ENCODE results near the gene EIPR1.
"Not testable (repeated sequence)": the region's sequence is repeated elsewhere in the genome, so short reads cannot be mapped to it uniquely, and the experiment has no call there.

The EIPR1 gene

DNA sequence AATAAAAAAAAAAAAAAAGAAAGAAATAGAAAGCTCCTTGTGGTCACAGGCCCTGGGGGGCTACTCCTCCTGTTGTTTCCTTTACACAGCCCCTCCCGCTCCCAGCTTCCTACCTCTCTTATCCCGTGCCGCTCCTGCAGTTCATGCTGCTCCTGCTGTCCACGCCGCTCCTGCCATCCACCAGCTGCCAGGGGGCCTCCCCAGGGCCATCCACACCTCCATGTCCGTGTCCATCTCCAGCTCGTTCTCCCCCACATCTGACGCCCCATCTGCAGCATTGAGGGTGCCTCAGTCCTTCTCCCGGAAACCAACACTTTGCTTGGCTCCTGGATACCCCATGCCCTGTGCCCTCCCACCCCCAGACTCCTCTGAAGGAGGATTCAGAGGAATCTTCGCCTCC, 191.7 kb downstream of the EIPR1 start:
- in situ Hi-C loops (cut with MboI; ENCODE audit: low sequenced_read_pairs, unreplicated experiment) = no loop called here
- TF ChIP-seq, protein P1, sequence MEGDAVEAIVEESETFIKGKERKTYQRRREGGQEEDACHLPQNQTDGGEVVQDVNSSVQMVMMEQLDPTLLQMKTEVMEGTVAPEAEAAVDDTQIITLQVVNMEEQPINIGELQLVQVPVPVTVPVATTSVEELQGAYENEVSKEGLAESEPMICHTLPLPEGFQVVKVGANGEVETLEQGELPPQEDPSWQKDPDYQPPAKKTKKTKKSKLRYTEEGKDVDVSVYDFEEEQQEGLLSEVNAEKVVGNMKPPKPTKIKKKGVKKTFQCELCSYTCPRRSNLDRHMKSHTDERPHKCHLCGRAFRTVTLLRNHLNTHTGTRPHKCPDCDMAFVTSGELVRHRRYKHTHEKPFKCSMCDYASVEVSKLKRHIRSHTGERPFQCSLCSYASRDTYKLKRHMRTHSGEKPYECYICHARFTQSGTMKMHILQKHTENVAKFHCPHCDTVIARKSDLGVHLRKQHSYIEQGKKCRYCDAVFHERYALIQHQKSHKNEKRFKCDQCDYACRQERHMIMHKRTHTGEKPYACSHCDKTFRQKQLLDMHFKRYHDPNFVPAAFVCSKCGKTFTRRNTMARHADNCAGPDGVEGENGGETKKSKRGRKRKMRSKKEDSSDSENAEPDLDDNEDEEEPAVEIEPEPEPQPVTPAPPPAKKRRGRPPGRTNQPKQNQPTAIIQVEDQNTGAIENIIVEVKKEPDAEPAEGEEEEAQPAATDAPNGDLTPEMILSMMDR (IDR thresholded peaks at IDR 0.05; ENCODE audit: borderline replicate concordance, control extremely low read depth, extremely low read depth, insufficient read depth, missing control alignments) = no peak

DNA sequence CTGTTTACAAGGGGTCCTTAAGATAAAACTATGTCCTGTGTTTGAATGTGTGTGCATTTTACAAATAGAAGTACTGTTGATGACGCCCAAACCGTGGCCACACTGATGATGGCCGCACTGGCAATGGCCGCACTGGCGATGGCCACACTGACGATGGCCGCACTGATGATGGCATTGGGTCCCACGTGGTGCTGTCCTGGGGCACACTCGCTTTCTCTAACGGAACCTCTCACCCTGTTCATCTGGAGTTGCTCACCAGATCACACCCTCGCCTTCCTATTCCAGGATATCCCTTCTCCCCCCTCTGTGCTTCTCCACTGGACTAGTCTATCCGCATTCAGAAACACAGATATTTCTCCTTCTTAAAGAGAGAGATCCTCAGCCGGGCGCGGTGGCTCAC, 192.4 kb downstream of the EIPR1 start:
- TF ChIP-seq, protein P1 (IDR thresholded peaks at IDR 0.05; ENCODE audit: borderline replicate concordance, control extremely low read depth, extremely low read depth, insufficient read depth, missing control alignments) = no peak
- in situ Hi-C loops (cut with MboI; ENCODE audit: low sequenced_read_pairs, unreplicated experiment) = no loop called here
- no peak for DNase-seq (ENCODE audit: low spot score)

More for the DNA sequence above, 191.7 kb downstream of the EIPR1 start:
- no peak for DNase-seq (ENCODE audit: low spot score)

DNA sequence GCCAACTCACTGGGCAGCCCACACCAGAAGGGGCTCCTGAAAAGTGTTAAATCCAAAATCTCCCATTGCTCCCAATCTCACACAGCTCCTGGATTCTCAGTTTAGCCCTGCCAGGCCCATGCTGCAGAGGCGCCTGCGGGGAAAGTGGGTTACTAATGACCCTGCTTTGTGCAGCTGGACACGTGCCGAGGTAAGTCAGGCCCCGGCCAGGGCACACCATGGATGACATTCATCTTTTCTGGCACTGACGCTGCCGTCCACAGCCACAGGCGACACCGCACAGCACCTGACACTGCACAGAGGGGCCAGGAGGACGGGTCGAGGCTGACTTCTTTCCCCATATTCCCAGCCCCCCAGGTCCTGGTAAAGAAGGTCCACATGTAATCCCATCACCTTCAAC, 193.5 kb downstream of the EIPR1 start:
- TF ChIP-seq, protein P1 (IDR thresholded peaks at IDR 0.05; ENCODE audit: borderline replicate concordance, control extremely low read depth, extremely low read depth, insufficient read depth, missing control alignments) = no peak
- no peak for DNase-seq (ENCODE audit: low spot score)
- in situ Hi-C loops (cut with MboI; ENCODE audit: low sequenced_read_pairs, unreplicated experiment) = no loop called here

DNA sequence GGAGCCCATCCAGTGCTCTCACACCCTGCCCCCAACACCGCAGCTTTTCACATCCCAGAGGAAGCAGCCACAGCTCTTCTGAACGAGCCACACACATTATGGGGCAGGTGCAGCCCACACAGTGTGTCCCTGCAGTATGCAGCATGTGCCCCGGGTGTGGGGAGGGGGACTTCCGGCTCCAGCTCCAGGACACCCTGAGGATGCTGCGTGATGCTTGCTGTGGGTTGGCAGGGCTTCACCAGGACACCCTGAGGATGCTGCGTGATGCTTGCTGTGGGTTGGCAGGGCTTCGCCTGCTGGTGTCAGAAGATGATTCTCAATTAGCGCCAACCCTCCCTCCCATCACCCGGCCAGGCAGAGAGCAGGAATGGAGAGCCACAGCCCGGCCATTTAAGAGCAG, 193.9 kb downstream of the EIPR1 start:
- no peak for DNase-seq (ENCODE audit: low spot score)
- in situ Hi-C loops (cut with MboI; ENCODE audit: low sequenced_read_pairs, unreplicated experiment) = no loop called here
- TF ChIP-seq, protein P1 (IDR thresholded peaks at IDR 0.05; ENCODE audit: borderline replicate concordance, control extremely low read depth, extremely low read depth, insufficient read depth, missing control alignments) = no peak

- DNase-seq (ENCODE audit: low spot score) = no peak
- in situ Hi-C loops (cut with MboI; ENCODE audit: low sequenced_read_pairs, unreplicated experiment) = no loop called here
- TF ChIP-seq, protein P1 (IDR thresholded peaks at IDR 0.05; ENCODE audit: borderline replicate concordance, control extremely low read depth, extremely low read depth, insufficient read depth, missing control alignments) = no peak
These were observed 194.8 kb downstream of the EIPR1 start for GRCh38 chr2:3182848-3183247.

GRCh38 chr2:3181416-3182010, 196.1 kb downstream of the EIPR1 start:
- TF ChIP-seq, protein P1 (IDR thresholded peaks at IDR 0.05; ENCODE audit: borderline replicate concordance, control extremely low read depth, extremely low read depth, insufficient read depth, missing control alignments) = no peak
- in situ Hi-C loops (cut with MboI; ENCODE audit: low sequenced_read_pairs, unreplicated experiment) = no loop called here
- DNase-seq (ENCODE audit: low spot score) = no peak

DNA sequence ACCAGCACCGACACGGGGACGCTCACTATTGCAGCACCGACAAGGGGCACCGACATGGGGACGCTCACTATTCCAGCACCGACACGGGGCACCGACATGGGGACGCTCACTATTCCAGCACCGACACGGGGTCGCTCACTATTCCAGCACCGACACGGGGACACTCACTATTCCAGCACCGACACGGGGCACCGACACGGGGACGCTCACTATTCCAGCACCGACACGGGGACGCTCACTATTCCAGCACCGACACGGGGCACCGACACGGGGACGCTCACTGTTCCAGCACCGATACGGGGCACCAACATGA, 196.8 kb downstream of the EIPR1 start:
- in situ Hi-C loops (cut with MboI; ENCODE audit: low sequenced_read_pairs, unreplicated experiment) = not testable (repeated sequence)
- peak; percentile 67 for DNase-seq (ENCODE audit: low spot score)

Measured in GM13976 (cell line).